ENCODE results near the gene CCDC73. TPM values are rescaled to one million over a fixed set of nuclear protein-coding genes. Genes with fewer than 3 reads are reported as not detected.
"Not testable (repeated sequence)": the region's sequence is repeated elsewhere in the genome, so short reads cannot be mapped to it uniquely, and the experiment has no call there.

CCDC73 gene
- total and polyA plus RNA-seq, 2 donors from 2014 or later = 0.25 to 0.47 TPM

GRCh38 chr11:32615422-32615821 lies 179.0 kb downstream of the CCDC73 start:
- DNase-seq = peak in 2 of 5 donors; percentile 55 to 65
- Histone ChIP-seq H3K27me3 (ENCODE audit: control insufficient read depth, insufficient read depth, low read length) (no peaks in the 10 kb centered on the region), H3K4me3 (ENCODE audit: low read length in 3 of 3) (no peak overlapping the region), H3K4me1 (ENCODE audit: control insufficient read depth in 2 of 3, insufficient read depth in 2 of 3, low read depth in 1 of 3, low read length in 3 of 3) (peaks cover 0 to 8% (median 0%) of the 10 kb centered on the region in 3 donors), H3K9ac (ENCODE audit: low read length in 3 of 3) (no peak overlapping the region), H3K36me3 (ENCODE audit: control insufficient read depth in 2 of 3, insufficient read depth in 3 of 3, low read length in 3 of 3) (no peaks in the 10 kb centered on the region), H3K27ac (ENCODE audit: low read depth in 2 of 2, low read length in 2 of 2) (no peak overlapping the region), H3K9me3 (ENCODE audit: control insufficient read depth in 2 of 3, insufficient read depth in 1 of 3, low read length in 3 of 3) (no peaks in the 10 kb centered on the region)
- TF ChIP-seq, protein P1, sequence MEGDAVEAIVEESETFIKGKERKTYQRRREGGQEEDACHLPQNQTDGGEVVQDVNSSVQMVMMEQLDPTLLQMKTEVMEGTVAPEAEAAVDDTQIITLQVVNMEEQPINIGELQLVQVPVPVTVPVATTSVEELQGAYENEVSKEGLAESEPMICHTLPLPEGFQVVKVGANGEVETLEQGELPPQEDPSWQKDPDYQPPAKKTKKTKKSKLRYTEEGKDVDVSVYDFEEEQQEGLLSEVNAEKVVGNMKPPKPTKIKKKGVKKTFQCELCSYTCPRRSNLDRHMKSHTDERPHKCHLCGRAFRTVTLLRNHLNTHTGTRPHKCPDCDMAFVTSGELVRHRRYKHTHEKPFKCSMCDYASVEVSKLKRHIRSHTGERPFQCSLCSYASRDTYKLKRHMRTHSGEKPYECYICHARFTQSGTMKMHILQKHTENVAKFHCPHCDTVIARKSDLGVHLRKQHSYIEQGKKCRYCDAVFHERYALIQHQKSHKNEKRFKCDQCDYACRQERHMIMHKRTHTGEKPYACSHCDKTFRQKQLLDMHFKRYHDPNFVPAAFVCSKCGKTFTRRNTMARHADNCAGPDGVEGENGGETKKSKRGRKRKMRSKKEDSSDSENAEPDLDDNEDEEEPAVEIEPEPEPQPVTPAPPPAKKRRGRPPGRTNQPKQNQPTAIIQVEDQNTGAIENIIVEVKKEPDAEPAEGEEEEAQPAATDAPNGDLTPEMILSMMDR (IDR thresholded peaks at IDR 0.05; ENCODE audit: borderline replicate concordance, extremely low read depth, insufficient read depth) = no peak
- FAIRE-seq = peak; percentile 57
- intact Hi-C loops (cut with DNase I) = no loop called here

- intact Hi-C loops (cut with DNase I) = no loop called here
- FAIRE-seq (no peak), DNase-seq (peak in 1 of 5 donors; percentile 29)
- Histone ChIP-seq H3K27me3 (ENCODE audit: control insufficient read depth, insufficient read depth, low read length) (no peaks in the 10 kb centered on the region), H3K9ac (ENCODE audit: low read length in 3 of 3) (no peak overlapping the region), H3K4me3 (ENCODE audit: low read length in 3 of 3) (no peak overlapping the region), H3K36me3 (ENCODE audit: control insufficient read depth in 2 of 3, insufficient read depth in 3 of 3, low read length in 3 of 3) (no peaks in the 10 kb centered on the region), H3K27ac (ENCODE audit: low read depth in 2 of 2, low read length in 2 of 2) (no peak overlapping the region), H3K4me1 (ENCODE audit: control insufficient read depth in 2 of 3, insufficient read depth in 2 of 3, low read depth in 1 of 3, low read length in 3 of 3) (peaks cover 0 to 8% (median 0%) of the 10 kb centered on the region in 3 donors), H3K9me3 (ENCODE audit: control insufficient read depth in 2 of 3, insufficient read depth in 1 of 3, low read length in 3 of 3) (no peaks in the 10 kb centered on the region)
- TF ChIP-seq, protein P1 (IDR thresholded peaks at IDR 0.05; ENCODE audit: borderline replicate concordance, extremely low read depth, insufficient read depth) = no peak
Measured at GRCh38 chr11:32613500-32614151, 180.8 kb downstream of the CCDC73 start.

GRCh38 chr11:32610797-32611352 lies 183.6 kb downstream of the CCDC73 start:
- TF ChIP-seq, protein P1 (IDR thresholded peaks at IDR 0.05; ENCODE audit: borderline replicate concordance, extremely low read depth, insufficient read depth) = no peak

GRCh38 chr11:32608826-32609225 lies 185.6 kb downstream of the CCDC73 start:
- H3K4me3 ChIP-seq (ENCODE audit: low read length in 3 of 3); H3K27ac ChIP-seq (ENCODE audit: low read depth in 2 of 2, low read length in 2 of 2); H3K9ac ChIP-seq (ENCODE audit: low read length in 3 of 3); FAIRE-seq; intact Hi-C loops (cut with DNase I); H3K27me3 ChIP-seq (ENCODE audit: control insufficient read depth, insufficient read depth, low read length); H3K36me3 ChIP-seq (ENCODE audit: control insufficient read depth in 2 of 3, insufficient read depth in 3 of 3, low read length in 3 of 3); DNase-seq; H3K9me3 ChIP-seq (ENCODE audit: control insufficient read depth in 2 of 3, insufficient read depth in 1 of 3, low read length in 3 of 3); H3K4me1 ChIP-seq (ENCODE audit: control insufficient read depth in 2 of 3, insufficient read depth in 2 of 3, low read depth in 1 of 3, low read length in 3 of 3): not testable (repeated sequence)

More at GRCh38 chr11:32610797-32611352, 183.6 kb downstream of the CCDC73 start:
- FAIRE-seq = peak; percentile 6
- no peak overlapping the region for H3K4me3 ChIP-seq (ENCODE audit: low read length in 3 of 3)
- peaks cover 0 to 2% (median 0%) of the 10 kb centered on the region in 3 donors for H3K36me3 ChIP-seq (ENCODE audit: control insufficient read depth in 2 of 3, insufficient read depth in 3 of 3, low read length in 3 of 3)
- no peaks in the 10 kb centered on the region for H3K9me3 ChIP-seq (ENCODE audit: control insufficient read depth in 2 of 3, insufficient read depth in 1 of 3, low read length in 3 of 3)
- intact Hi-C loops (cut with DNase I) = no loop called here
- no peak overlapping the region for H3K9ac ChIP-seq (ENCODE audit: low read length in 3 of 3)
- H3K27me3 ChIP-seq (ENCODE audit: control insufficient read depth, insufficient read depth, low read length) = no peaks in the 10 kb centered on the region
- H3K4me1 ChIP-seq (ENCODE audit: control insufficient read depth in 2 of 3, insufficient read depth in 2 of 3, low read depth in 1 of 3, low read length in 3 of 3) = peaks cover 0 to 8% (median 0%) of the 10 kb centered on the region in 3 donors
- DNase-seq = peak in 2 of 5 donors; percentile 56 to 74
- no peak overlapping the region for H3K27ac ChIP-seq (ENCODE audit: low read depth in 2 of 2, low read length in 2 of 2)

Measured in kidney (tissue), 14 donors.